ENCODE measurements around the gene PROKR2. TPM values are rescaled to one million over a fixed set of nuclear protein-coding genes. Genes with fewer than 3 reads are reported as not detected.

PROKR2 gene
- total RNA-seq, 1 donor from 2014 or later = 0.86 TPM

GRCh38 chr20:5349448-5349847, 32.7 kb upstream of the PROKR2 start:
- no peak for DNase-seq
- peaks cover 4% of the 10 kb centered on the region for H3K9me3 Mint-ChIP-seq (ENCODE audit: unreplicated experiment)

GRCh38 chr20:5342021-5342420, 25.3 kb upstream of the PROKR2 start:
- H3K36me3 Mint-ChIP-seq (ENCODE audit: unreplicated experiment) = no peaks in the 10 kb centered on the region
- H3K4me1 Mint-ChIP-seq (ENCODE audit: low read depth, unreplicated experiment) = no peaks in the 10 kb centered on the region
- H3K4me3 Mint-ChIP-seq (ENCODE audit: unreplicated experiment) = no peak overlapping the region
- H3K27ac Mint-ChIP-seq (ENCODE audit: unreplicated experiment) = no peak overlapping the region
- TF ChIP-seq, protein P1, sequence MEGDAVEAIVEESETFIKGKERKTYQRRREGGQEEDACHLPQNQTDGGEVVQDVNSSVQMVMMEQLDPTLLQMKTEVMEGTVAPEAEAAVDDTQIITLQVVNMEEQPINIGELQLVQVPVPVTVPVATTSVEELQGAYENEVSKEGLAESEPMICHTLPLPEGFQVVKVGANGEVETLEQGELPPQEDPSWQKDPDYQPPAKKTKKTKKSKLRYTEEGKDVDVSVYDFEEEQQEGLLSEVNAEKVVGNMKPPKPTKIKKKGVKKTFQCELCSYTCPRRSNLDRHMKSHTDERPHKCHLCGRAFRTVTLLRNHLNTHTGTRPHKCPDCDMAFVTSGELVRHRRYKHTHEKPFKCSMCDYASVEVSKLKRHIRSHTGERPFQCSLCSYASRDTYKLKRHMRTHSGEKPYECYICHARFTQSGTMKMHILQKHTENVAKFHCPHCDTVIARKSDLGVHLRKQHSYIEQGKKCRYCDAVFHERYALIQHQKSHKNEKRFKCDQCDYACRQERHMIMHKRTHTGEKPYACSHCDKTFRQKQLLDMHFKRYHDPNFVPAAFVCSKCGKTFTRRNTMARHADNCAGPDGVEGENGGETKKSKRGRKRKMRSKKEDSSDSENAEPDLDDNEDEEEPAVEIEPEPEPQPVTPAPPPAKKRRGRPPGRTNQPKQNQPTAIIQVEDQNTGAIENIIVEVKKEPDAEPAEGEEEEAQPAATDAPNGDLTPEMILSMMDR (IDR thresholded peaks at IDR 0.05; ENCODE audit: partially characterized antibody, unreplicated experiment) = no peak
- H3K9me3 Mint-ChIP-seq (ENCODE audit: unreplicated experiment) = peaks cover 2% of the 10 kb centered on the region
- no peak for DNase-seq
- H3K27me3 Mint-ChIP-seq (ENCODE audit: unreplicated experiment) = no peaks in the 10 kb centered on the region

More at GRCh38 chr20:5349448-5349847, 32.7 kb upstream of the PROKR2 start:
- Mint-ChIP-seq H3K4me3 (ENCODE audit: unreplicated experiment) (no peak overlapping the region), H3K36me3 (ENCODE audit: unreplicated experiment) (no peaks in the 10 kb centered on the region), H3K4me1 (ENCODE audit: low read depth, unreplicated experiment) (peaks cover 5% of the 10 kb centered on the region), H3K27ac (ENCODE audit: unreplicated experiment) (no peak overlapping the region), H3K27me3 (ENCODE audit: unreplicated experiment) (no peaks in the 10 kb centered on the region)
- TF ChIP-seq, protein P1 (IDR thresholded peaks at IDR 0.05; ENCODE audit: partially characterized antibody, unreplicated experiment) = no peak

DNA sequence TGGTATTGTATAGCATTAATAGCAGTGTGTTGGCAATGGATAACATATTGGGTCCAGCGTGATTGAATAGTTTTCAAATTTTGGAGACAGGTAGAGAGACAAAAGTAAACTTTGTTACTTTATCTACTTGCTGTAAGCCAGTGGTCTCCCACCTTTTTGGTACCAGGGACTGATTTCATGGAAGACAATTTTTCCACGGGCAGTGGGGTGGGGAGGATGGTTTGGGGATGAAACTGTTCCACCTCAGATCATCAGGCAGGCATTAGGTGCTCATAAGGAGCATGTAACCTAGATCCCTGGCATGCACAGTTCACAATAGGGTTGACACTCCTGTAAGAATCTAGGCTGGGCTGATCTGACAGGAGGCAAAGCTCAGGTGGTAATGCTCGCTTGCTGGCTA, 14.6 kb upstream of the PROKR2 start:
- no peak overlapping the region for H3K4me3 Mint-ChIP-seq (ENCODE audit: unreplicated experiment)
- no peaks in the 10 kb centered on the region for H3K9me3 Mint-ChIP-seq (ENCODE audit: unreplicated experiment)
- no peak for DNase-seq
- no peaks in the 10 kb centered on the region for H3K27me3 Mint-ChIP-seq (ENCODE audit: unreplicated experiment)
- TF ChIP-seq, protein P1 (IDR thresholded peaks at IDR 0.05; ENCODE audit: partially characterized antibody, unreplicated experiment) = no peak
- no peak overlapping the region for H3K27ac Mint-ChIP-seq (ENCODE audit: unreplicated experiment)
- H3K4me1 Mint-ChIP-seq (ENCODE audit: low read depth, unreplicated experiment) = no peaks in the 10 kb centered on the region
- no peaks in the 10 kb centered on the region for H3K36me3 Mint-ChIP-seq (ENCODE audit: unreplicated experiment)

DNA sequence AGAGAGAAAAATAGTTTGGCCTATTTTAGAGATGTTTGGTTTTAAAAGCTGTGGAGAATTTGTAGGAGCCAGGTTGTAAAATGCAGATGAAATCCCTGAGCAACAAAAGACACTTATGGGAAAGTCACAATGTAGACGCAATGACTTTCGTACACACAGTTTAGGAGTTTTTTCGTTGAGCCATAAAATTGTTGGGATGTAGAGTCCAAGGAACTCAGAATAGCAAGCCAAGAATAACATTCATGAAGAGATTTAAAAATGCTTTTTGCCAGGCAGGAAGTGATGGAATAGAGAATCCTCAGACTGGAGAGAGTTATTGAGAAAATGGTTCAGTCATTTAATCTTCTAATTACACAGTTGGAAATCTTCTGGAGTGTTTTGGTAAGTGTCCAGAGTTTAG, 11.5 kb upstream of the PROKR2 start:
- Mint-ChIP-seq H3K36me3 (ENCODE audit: unreplicated experiment) (no peaks in the 10 kb centered on the region), H3K27me3 (ENCODE audit: unreplicated experiment) (no peaks in the 10 kb centered on the region), H3K4me3 (ENCODE audit: unreplicated experiment) (no peak overlapping the region), H3K9me3 (ENCODE audit: unreplicated experiment) (no peaks in the 10 kb centered on the region), H3K27ac (ENCODE audit: unreplicated experiment) (no peak overlapping the region), H3K4me1 (ENCODE audit: low read depth, unreplicated experiment) (no peaks in the 10 kb centered on the region)
- DNase-seq = no peak
- TF ChIP-seq, protein P1 (IDR thresholded peaks at IDR 0.05; ENCODE audit: partially characterized antibody, unreplicated experiment) = no peak

DNA sequence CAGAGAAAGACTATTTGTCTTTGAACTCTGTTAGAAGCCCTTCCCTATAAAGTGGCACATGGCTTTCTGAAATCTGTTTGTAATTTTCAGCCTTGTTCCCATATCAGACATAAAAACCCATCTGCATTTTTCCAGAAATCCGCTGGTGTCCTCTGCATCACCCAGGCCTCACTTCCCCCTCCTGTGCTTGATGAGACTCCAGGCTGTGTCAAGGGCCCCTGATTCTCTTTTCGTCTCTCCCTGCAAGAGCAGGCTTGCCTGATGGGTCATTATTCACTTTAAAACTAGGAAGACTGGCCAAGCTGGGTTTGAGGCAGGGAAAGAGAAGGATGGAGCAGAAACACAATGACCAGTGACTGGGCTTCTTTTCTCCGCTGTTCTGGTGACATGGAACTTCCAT, 10.6 kb upstream of the PROKR2 start:
- no peaks in the 10 kb centered on the region for H3K4me1 Mint-ChIP-seq (ENCODE audit: low read depth, unreplicated experiment)
- no peaks in the 10 kb centered on the region for H3K9me3 Mint-ChIP-seq (ENCODE audit: unreplicated experiment)
- H3K27me3 Mint-ChIP-seq (ENCODE audit: unreplicated experiment) = no peaks in the 10 kb centered on the region
- no peak overlapping the region for H3K27ac Mint-ChIP-seq (ENCODE audit: unreplicated experiment)
- no peaks in the 10 kb centered on the region for H3K36me3 Mint-ChIP-seq (ENCODE audit: unreplicated experiment)
- DNase-seq = no peak
- TF ChIP-seq, protein P1 (IDR thresholded peaks at IDR 0.05; ENCODE audit: partially characterized antibody, unreplicated experiment) = no peak
- no peak overlapping the region for H3K4me3 Mint-ChIP-seq (ENCODE audit: unreplicated experiment)

All from glutamatergic neuron (in vitro differentiated cells).